ENCODE data around the gene GGTLC2.
"Not testable (repeated sequence)": the region's sequence is repeated elsewhere in the genome, so short reads cannot be mapped to it uniquely, and the experiment has no call there.

GGTLC2 gene

GRCh38 chr22:22644314-22644713 is at the start of gene GGTLC2:
GGTLC2 (plus strand) TSS chr22:22644614; CDS start chr22:22646346, 1,732 bp downstream.
- not testable (repeated sequence) for DNase-seq

- no peak for DNase-seq
Measured at GRCh38 chr22:22595001-22595835, 49.2 kb upstream of the GGTLC2 start.

DNA sequence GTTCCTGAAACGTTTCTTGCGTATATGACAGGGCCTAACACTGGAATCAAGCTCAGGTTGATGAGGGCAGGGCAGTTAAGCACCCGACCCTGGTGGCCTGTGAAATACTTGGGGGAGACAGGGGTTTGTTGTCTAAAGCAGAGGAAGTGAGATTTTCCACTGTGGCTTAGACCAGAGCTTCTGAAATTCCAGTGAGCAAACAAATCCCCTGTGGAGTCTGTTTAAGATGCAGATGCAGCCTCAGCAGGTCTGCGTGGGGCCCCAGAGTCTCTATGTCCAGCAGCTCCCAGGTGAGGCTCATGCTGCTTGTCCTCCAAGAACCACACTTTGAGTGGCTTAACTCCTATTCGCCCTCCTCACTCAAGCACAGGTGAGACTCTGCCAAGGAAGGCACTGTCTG is 46.3 kb upstream of the GGTLC2 start:
- no peak for DNase-seq

DNA sequence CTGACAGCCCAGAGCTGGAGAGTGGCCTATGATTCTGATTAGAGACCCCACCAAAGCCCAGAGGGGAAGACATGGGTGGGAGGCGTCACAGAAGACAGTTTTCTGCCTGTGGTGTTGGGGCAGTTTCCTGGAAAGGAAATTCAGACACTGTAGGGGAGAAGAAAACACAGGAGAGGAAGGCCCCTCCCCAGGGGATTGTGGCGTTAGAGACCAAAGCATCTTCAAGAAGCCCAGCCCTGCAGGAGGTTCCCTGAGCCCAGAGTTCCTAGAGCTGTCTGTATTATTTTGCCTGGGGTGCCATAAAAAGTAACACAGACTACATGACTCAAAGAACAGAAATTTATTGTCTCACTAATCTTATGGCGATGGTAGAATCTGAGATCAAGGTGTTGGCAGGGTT is 45.2 kb upstream of the GGTLC2 start:
- no peak for DNase-seq

DNA sequence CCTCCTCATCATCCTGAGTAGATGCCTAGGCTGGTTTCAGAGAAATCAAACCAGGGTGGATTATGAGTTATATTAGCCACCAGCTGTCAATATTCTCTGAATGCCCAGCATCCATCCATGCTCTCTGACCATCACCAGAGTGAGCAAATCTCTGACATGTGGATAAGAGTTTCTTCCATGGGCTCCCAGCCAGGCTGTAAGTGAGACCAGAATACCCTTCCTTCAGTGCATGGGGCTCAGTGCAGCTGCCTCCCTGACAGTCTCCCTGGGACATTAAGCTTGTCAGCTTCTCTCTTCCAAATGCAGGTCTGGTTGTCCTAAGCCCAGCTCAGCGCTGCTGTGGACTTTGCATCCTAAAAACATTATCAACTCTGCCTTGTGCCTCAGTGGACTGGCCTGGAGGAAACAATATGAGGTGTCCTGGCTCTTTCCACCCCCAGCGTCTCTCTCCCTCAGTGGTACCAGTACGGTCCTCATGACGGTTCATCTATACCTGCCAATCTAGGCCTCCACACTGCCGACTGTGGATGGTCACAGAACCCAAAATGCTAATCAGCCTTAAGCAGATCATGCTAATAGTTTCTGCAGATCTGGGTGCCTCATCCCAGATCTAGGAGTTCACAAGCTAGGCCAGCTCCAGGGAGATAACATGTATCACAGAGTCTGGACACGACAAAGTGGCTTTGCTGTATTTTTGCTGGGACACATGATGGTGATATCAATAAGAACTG is 43.7 kb upstream of the GGTLC2 start:
- DNase-seq: no peak

DNA sequence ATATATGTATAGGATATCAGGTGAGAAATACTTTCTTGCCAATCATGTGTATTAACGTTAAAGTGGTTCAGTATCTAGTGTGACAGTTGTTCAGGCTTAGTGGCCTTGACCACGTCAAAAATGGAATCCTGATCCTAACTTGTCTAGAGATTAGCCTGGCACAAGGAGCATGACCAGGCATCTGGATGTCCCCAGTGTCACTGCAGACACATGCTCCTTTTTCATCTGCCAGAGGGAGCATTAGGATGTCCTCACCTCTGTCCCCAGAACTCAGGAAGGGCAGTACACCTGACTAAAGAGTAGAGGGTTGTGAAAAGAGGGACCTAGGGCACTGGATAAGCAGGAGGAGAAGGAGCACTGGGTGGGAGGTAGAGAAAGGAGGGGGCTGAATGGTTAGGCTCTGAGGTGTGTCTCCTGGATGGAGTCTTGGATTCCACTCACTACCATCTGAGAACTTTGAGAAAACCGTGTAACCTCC is 40.9 kb upstream of the GGTLC2 start:
- DNase-seq: no peak

- DNase-seq: no peak
Measured at GRCh38 chr22:22604326-22605073, 39.9 kb upstream of the GGTLC2 start.

DNA sequence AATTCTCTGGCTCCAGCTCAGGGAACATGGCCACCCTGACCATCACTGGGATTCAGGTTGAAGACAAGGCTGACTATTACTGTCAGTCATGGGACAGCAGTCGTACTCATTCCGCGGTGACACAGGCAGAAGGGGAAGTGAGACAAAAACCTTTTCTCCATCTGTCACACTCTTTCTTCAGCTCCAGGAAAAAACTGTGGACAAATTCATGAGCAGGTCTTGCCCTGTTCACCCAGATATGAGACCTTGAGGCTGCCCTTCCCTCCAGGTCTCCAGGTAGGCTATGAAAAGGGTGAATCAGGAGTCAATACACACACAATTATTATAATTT is 39.4 kb upstream of the GGTLC2 start:
- no peak for DNase-seq

DNA sequence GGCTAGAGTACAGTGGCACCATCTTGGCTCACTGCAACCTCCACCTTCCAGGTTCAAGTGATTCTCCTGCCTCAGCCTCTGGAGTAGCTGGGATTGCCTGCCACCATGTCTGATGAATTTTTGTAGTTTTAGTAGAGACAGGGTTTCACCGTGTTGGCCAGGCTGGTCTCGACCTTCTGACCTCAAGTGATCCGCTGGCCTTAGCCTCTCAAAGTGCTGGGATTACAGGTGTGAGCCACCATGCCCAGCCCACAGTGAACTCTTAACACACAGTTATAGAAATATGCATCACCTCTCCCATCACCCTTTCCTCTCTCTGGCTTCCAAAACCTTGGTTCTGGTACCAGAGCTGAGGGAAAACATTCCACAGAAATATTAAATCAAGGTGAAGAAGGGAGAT is 36.4 kb upstream of the GGTLC2 start:
- DNase-seq: not testable (repeated sequence)

- no peak for DNase-seq
Measured at GRCh38 chr22:22609291-22609690, 35.1 kb upstream of the GGTLC2 start.

DNA sequence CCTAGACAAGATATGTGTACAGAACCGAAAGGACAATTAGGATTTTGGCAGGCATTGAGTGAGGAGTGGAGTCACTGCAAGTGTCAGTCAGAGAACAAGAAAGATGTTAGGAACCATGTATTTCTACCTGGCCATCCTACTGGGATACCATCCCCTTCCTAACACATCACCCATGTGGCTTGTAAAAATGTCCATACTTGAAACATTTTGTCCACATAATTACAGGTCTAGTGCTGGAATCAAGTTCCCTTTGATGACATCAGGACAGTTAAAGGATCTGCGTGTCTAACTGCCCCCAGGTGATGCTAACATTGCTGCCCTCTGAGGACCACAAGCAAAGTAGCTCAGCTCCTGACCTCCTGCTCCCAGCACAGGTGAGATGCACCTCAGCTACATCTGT is 31.9 kb upstream of the GGTLC2 start:
- DNase-seq: no peak

DNA sequence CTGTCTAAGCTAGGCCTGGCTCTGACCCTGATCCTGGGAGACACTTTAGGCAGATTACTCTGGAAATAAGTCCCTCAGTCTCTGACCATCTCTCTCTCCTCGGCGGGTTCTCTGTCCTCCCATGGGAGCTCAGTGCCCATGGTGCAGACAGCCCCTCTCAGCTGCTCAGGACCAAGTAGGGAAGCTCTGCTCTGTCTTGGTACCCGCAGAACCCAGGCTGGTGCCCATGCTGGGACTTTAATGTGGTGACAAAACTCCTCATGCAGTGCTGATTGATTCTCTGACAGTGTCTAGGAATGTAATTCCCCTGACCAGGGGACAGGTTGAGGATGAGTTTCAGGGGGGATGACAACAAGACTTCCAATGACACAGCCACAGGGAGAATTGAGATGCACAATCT is 30.3 kb upstream of the GGTLC2 start:
- no peak for DNase-seq

- DNase-seq: no peak
Measured at GRCh38 chr22:22616636-22617035, 27.8 kb upstream of the GGTLC2 start.

DNA sequence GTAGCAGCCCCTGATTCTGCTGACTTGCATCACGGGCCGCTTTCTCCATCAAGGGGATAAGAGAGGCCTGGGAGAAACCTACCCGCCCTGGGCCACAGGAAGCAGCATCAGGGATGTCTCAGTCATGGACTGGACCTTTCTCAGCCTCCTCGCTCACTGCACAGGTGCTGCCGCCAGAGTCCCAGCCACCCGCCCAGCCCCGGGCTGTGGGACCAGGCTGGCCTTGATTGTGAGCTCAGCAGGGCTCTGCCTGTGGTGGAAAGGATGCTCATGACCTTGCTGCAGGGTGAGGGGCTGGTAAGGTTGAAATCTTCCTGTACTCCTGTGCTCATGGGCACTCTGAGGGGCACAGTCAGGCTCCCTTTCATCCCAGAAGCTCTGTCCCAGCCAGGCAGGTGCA is 26.0 kb upstream of the GGTLC2 start:
- no peak for DNase-seq

DNA sequence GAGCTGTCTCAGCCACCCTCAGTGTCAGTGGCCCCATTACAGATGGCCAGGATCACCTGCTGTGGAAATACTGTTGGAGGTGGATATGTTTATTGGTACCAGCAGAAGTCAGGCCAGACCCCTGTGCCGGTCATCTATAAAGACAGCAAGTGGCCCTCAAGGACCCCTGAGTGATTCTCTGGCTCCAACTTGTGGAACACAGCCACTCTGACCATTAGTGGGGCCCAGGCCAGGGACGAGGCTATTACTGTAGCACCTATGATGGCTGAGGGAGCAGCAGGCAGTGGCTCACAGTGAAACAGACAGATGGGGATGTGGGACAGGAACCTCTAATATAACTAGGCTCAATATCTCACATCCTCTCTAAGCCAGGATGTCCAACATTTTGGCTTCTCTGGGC is 25.5 kb upstream of the GGTLC2 start:
- DNase-seq: no peak

GRCh38 chr22:22619765-22620414 is 24.5 kb upstream of the GGTLC2 start:
- no peak for DNase-seq

GRCh38 chr22:22628546-22629495 is 15.6 kb upstream of the GGTLC2 start:
- DNase-seq: not testable (repeated sequence)

DNA sequence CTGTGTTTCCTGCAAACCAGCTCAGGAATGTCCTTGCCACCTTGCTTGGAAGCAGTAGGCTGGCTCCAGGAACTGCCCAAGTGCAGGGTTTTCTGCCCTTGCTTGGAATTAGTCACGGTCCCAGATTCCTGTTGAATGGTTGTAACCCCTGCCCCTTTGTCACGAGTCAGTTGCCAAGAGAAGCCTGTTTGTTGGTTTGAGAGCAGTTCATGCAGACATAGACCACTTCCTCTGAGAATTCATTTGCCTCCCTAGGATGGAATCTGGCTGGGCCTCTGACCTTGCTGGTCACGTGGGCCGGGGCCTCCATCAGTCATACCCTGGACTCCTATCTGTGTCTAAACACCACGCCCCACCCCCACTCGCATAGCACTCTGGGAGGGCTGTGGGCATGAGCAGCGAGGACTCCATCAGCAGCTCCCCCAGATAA is 13.2 kb upstream of the GGTLC2 start:
- not testable (repeated sequence) for DNase-seq

DNA sequence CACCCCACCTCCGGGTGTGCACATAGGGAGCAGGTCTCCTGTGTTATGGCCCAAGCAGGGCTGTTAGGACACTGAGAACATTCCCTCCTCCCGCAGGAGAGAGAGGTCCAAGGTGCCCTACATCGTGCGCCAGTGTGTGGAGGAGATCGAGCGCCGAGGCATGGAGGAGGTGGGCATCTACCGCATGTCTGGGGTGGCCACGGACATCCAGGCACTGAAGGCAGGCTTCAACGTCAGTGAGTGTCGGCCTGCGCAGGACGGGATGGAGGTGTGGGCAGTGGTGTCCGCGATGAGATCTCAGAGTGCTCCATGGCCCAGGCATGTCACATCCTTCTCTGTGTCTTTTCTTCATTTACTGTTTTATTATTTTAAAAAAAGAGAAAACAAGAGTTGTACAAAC is 12.2 kb upstream of the GGTLC2 start:
- DNase-seq: not testable (repeated sequence)

DNA sequence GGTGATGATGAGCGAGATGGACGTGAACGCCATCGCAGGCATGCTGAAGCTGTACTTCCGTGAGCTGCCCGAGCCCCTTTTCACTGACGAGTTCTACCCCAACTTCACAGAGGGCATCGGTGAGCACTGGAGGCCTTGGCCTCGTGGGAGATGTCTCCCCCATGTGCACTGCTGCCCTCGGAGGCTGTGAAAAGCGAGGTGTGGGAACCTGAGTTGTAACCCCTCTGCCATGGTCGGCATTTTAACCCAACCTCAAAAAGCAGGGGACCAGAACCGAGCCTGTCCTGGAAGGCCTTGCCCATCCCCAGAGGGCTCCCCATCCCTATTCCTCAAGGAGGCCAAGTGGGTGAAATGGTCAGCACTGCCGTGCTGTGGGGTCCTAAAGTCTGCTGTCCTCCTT is 10.9 kb upstream of the GGTLC2 start:
- DNase-seq: not testable (repeated sequence)

DNA sequence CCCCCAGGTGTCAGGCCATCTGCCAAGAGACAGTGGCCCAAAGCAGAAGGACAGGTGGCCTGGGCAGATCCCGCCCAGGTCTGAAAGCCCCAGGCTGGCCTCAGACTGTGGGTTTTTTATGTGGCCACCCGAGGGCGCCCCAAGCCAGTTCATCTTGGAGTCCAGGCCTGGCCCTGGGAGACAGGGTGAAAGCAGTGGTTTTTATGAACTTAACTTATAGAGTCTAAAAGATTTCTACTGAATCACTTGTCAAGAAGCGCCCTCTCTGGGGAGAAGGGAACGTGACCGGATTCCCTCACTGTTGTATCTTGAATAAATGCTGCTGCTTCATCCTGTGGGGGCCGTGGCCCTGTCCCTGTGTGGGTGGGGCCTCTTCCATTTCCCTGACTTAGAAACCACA is 8.2 kb upstream of the GGTLC2 start:
- peak; percentile 31 for DNase-seq

DNA sequence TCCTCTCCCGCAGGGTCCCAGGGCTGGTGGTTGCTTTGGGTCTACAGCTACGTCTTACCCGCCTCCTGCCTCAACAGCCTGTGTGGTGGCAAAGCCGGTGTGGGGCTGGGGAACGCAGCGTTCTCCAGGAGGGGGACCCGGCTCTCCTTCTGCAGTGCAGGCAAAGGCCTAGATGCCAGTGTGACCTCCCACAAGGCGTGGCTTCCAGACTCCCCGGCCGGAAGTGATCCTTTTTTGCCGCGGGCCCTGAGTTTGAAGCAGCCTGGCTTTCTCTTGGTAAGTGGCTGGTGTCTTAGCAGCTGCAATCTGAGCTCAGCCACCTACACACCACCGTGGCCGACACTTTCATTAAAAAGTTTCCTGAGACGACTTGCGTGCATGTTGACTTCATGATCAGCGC is 6.1 kb upstream of the GGTLC2 start:
- not testable (repeated sequence) for DNase-seq
